IPS-15b (cell line): ENCODE measurements around the gene RPL38.

Experiments
- H3K27me3 ChIP-seq: one replicate; pipeline ENCODE4 v1.6.1; 2013; ENCODE audit warnings: low read length; ENCODE audit not compliant: control insufficient read depth, insufficient read depth
- H3K36me3 ChIP-seq: one replicate; pipeline ENCODE4 v1.6.1; 2013; ENCODE audit warnings: low read length; ENCODE audit not compliant: control insufficient read depth, insufficient read depth
- H3K4me1 ChIP-seq: one replicate; pipeline ENCODE4 v1.6.1; 2013; ENCODE audit warnings: mild to moderate bottlenecking, low read length; ENCODE audit not compliant: control insufficient read depth, insufficient read depth
- H3K4me3 ChIP-seq: one replicate; pipeline ENCODE4 v1.5.1; 2013; ENCODE audit warnings: low read depth, low read length
- H3K9ac ChIP-seq: one replicate; pipeline ENCODE4 v1.6.1; 2013; ENCODE audit warnings: low read depth, mild to moderate bottlenecking, low read length
- H3K9me3 ChIP-seq: one replicate; pipeline ENCODE4 v1.6.1; 2013; ENCODE audit warnings: mild to moderate bottlenecking, low read length; ENCODE audit not compliant: control insufficient read depth, insufficient read depth

The RPL38 gene

DNA sequence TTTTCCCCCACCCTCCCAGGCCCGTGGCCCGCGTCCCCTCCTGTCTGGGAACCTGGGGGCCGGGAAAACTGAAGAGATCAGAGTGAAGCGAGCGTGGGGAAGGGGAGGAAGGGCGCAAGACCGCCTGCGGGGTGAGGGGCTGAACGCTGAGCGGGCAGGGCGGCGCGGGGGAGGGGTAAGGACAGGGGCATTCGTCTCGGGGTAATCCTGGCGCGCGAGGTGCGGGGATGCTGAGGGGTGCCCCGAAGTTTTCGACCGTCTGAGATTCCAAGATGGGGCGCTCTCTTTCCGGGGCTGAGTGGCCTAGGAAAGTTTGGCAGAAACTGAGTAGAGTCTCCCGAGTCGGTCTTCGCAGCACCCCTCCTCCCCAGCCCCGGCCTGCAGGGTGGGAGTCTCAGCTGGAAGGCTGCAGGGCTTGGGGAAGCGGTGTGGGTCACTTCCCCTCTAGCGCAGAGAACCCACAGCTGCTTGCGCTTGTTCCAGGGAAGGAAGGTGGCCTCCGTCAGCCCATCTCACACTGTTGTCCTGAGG is 10.4 kb downstream of the RPL38 start:
- H3K36me3 ChIP-seq: peaks cover 12% of the 10 kb centered on the region

DNA sequence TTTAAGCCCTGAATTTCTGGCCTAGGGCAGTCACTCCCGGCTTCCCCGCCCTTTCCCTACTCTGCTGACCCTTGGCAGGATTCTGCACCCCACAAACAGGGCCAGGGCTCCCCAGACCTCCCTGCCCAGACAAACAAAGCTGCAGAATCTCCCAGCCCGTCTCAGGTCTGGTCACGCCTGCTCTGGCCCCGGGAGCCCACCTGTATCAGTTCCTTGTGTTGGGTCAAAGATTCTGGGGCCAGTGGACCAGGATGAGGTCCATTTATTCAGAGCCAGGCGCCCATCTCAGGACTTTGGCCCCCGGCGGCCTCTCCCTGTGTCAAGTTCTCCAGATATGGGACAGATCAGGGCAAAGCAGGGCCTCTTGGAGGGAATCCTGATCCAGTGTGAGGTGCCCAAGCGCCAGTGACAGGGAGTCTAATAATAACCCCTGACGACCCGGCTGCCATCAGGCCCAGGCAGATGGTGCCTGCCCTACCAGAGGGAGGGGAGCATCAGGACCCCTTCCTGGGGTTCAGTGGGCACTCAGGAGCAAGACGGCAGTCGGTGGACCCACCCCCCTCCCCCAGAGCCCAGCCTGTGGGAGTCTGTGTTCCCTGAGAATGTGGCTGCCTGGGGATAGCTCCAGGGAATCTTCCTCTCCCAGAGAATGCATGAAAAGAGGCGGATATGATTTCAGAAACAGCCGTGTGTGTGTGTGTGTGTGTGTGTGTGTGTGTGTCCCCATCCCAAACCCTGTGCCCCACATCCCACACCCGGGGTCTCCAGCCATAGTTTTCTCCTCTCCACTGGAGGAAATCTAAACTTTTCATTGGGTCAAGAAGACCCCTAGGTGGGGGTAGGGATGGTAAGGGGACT is 11.2 kb downstream of the RPL38 start:
- H3K27me3 ChIP-seq: peaks cover 5% of the 10 kb centered on the region
- no peaks in the 10 kb centered on the region for H3K9me3 ChIP-seq
- H3K4me3 ChIP-seq: peak overlapping the region; percentile 65
- peaks cover 13% of the 10 kb centered on the region for H3K4me1 ChIP-seq
- H3K9ac ChIP-seq: no peak overlapping the region
- peaks cover 5% of the 10 kb centered on the region for H3K36me3 ChIP-seq

More for the DNA sequence above, 10.4 kb downstream of the RPL38 start:
- Histone ChIP-seq H3K9ac (no peak overlapping the region), H3K4me1 (peaks cover 13% of the 10 kb centered on the region), H3K27me3 (peaks cover 5% of the 10 kb centered on the region), H3K9me3 (no peaks in the 10 kb centered on the region), H3K4me3 (peak overlapping the region; percentile 65)

DNA sequence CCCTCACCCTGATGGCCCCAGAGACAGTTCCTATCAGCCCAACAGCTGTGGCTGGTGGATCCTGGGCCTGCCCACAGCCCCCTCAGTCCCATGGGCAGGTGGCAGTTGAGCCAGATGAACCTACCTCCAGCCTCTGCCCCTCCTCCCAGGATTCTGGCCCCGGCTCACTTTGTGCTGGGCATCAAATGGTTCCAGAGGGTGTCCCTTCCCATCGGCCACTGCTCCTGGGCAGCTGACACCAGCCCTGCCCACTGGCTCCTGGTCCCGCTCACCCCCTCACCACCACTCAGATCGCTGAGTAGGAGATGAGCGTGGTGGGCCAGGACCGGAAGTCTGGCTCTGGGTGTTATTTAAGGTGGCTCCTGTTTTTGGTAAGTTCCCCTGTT is 11.9 kb downstream of the RPL38 start:
- Histone ChIP-seq H3K9ac (no peak overlapping the region), H3K27me3 (peaks cover 5% of the 10 kb centered on the region)

DNA sequence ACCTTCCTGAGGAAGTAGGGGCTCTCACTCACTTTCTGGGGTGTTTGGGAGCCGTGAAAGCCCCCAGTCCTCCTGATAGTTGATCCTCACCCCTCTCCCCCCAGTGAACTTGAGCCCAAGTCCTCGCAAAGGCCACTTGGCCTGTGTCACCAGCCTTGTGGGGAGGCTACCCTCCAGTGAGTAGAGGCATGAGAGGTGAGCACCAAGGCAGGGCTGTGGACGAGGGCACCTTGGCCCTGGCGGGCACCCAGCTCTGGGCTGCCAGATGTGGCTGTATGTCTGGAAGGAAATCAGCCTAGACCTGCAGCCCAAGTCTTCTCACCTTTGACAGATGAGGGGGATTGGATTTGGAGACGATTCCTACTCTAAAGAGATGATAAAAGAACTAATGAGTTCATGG is 13.0 kb downstream of the RPL38 start:
- H3K4me3 ChIP-seq: no peak overlapping the region
- no peak overlapping the region for H3K9ac ChIP-seq
- H3K27me3 ChIP-seq: peaks cover 5% of the 10 kb centered on the region
- H3K36me3 ChIP-seq: no peaks in the 10 kb centered on the region
- peaks cover under 1% of the 10 kb centered on the region for H3K4me1 ChIP-seq
- no peaks in the 10 kb centered on the region for H3K9me3 ChIP-seq

More for the DNA sequence above, 11.9 kb downstream of the RPL38 start:
- no peaks in the 10 kb centered on the region for H3K9me3 ChIP-seq
- no peaks in the 10 kb centered on the region for H3K36me3 ChIP-seq
- no peak overlapping the region for H3K4me3 ChIP-seq
- H3K4me1 ChIP-seq: peaks cover 11% of the 10 kb centered on the region

DNA sequence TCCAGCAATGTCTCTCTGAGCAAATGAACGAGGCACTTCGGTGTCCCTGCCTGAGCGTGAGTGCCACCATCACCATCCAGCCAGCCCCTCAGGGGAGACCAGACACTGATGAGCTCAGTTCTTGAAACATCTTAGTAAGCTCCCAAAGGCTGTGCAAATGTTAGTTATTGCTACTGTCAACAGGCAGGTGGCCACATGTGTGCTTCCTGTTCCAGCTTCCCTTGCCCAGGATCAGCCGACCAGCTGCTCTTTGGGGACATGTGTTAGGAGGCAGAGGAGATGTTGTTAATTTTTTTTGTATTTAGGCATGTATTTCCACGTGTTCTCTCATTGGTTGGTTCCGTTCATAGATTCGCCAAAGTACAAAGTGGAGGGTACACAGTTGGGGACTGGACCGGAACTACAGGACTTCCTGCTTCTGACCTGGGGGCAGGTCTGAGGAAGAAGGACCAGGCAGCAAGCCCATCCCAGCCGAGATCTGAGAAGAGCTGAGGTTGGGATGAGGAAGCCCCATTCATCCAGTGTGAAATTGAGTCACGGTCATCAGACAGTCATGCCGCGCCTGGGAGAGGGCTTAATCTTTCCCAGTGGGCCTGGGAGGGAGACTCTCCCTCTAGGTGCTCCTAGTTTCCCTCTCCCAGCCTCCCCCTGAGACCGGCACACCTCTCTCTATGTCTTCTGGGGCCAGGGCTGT is 13.7 kb downstream of the RPL38 start:
- H3K36me3 ChIP-seq: no peaks in the 10 kb centered on the region
- no peak overlapping the region for H3K4me3 ChIP-seq
- H3K9ac ChIP-seq: no peak overlapping the region
- H3K9me3 ChIP-seq: no peaks in the 10 kb centered on the region
- H3K27me3 ChIP-seq: peaks cover 5% of the 10 kb centered on the region
- H3K4me1 ChIP-seq: no peaks in the 10 kb centered on the region

DNA sequence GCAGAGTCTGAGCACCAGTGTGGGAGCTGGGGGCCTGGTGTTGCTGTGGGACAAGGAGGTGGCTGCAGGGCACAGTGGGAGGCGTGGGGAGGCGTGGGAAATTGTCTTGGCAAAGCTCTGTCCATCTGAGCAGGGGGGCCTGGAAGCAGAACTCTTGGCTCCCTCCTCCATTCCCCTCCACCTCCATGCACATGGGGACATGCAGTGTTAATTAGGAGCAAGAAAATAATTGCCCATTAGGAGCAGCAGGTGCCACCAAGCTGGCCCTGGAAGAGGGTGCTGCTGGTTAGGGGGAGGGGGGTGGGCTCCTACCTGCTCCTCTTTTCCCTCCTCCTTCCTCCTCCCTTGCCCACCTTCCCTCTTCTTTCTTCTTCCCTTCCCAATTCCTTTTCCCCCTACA is 14.4 kb downstream of the RPL38 start:
- H3K36me3 ChIP-seq: no peaks in the 10 kb centered on the region
- peaks cover 5% of the 10 kb centered on the region for H3K27me3 ChIP-seq
- no peaks in the 10 kb centered on the region for H3K4me1 ChIP-seq
- H3K4me3 ChIP-seq: no peak overlapping the region
- H3K9ac ChIP-seq: no peak overlapping the region
- no peaks in the 10 kb centered on the region for H3K9me3 ChIP-seq

DNA sequence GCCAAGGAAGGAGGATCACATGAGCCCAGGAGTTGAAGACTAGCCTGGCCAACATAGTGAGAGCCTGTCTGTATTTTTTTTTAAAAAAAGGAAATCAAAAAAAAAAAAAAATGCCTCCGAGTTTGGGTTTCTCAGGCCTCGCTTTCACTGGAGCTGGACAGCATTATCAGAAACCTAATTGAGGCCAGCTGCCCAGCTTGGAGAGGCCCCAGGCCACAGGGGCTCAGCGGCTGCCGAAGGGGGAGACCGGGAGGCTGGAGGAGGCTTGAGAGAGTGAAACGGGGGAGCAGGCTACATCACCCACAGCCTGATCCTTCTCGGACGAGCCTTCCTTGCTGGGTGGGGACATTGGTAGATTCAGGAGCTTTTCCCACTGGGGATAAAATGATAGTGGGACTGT is 15.0 kb downstream of the RPL38 start:
- no peaks in the 10 kb centered on the region for H3K36me3 ChIP-seq
- no peaks in the 10 kb centered on the region for H3K4me1 ChIP-seq
- no peak overlapping the region for H3K9ac ChIP-seq
- H3K9me3 ChIP-seq: no peaks in the 10 kb centered on the region
- peaks cover 5% of the 10 kb centered on the region for H3K27me3 ChIP-seq
- no peak overlapping the region for H3K4me3 ChIP-seq

DNA sequence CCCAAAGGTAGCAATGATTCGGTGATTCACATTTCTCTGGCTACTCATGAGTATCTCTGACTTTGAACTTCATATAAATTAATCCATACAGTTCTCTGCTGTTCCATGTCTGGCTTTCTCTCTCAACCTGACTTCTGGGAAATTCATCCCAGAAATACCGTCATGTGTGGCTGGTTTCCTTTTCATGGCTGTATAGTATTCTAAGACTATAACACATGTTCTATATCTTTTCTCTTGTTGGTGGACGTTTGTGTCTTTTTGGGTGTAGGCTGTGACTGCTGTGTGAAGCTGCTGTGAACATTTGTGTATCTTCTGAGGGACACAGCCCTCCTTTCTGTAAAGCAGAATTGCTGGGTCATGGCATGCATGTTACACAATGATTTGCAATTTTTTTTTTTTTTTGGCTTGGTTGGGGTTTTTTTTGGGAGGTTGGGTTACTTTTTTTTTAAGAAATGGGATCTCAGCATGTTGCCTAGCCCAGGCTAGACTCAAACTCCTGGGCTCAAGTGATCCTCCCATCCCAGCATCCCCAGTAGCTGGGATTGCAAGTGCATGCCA is 16.2 kb downstream of the RPL38 start:
- no peaks in the 10 kb centered on the region for H3K4me1 ChIP-seq
- H3K27me3 ChIP-seq: no peaks in the 10 kb centered on the region
- no peaks in the 10 kb centered on the region for H3K9me3 ChIP-seq
- no peak overlapping the region for H3K9ac ChIP-seq
- no peak overlapping the region for H3K4me3 ChIP-seq
- H3K36me3 ChIP-seq: peaks cover 7% of the 10 kb centered on the region

DNA sequence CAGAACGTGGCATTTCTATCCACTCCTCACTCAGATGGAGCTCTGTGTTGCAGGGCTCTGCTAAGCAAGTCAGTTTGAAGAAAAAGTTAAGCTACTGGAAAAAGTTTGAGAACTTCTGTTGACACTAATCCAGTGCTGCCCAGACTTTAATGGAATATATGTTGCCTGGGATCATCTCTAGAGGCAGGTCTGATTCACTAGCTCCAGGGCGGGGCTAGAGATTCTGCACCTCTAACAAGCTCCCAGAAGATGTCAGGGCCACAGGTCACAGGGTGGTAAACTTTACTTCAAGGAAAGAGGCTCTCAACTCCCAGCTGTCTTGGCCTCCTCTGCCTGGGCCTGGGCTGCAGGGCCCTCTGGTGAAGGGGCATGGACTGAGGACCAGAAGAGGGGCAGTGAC is 16.7 kb downstream of the RPL38 start:
- Histone ChIP-seq H3K9ac (no peak overlapping the region), H3K36me3 (peaks cover 7% of the 10 kb centered on the region), H3K27me3 (no peaks in the 10 kb centered on the region), H3K4me3 (no peak overlapping the region), H3K9me3 (no peaks in the 10 kb centered on the region), H3K4me1 (no peaks in the 10 kb centered on the region)

DNA sequence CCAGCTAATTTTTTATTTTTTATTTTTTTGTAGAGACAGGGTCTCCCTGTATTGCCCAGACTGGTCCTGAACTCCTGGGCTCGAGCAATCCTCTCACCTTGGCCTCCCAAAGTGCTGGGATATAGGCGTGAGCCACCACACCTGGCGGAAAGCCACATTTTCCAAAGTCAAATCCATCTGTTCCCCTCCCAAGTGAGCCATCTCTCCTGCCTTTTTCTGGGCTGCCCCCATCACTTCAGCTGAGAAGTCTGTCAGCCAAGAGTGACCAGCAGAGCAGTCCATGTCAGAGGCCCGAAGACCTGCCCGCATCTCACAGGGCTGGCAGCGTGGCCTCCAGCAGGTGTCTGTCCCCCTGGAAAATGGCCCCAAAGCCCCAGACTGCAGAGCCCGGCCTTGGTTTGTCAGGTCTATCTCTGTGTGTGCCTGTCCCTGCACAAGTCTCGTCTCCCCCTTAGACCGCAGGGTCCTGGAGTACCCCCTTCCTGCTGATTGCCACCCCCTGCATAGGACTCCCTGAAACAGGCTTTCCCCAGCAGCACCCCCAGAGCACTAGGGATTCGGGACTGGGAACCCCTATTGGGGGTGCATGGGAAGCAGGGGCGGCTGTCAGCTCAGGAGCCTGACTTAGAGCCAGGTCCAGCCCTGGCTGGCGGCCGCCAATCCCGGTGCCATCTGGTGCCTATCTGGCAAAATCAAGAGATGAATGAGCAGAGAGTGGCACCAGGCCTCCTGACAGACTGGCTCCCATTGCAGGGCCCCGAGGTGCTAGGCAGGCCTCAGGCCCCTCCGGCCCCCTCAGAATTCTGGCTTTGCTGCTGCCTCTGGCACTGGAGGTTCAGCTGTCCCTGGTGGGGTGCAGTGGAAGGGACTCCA is 17.7 kb downstream of the RPL38 start:
- no peak overlapping the region for H3K9ac ChIP-seq

DNA sequence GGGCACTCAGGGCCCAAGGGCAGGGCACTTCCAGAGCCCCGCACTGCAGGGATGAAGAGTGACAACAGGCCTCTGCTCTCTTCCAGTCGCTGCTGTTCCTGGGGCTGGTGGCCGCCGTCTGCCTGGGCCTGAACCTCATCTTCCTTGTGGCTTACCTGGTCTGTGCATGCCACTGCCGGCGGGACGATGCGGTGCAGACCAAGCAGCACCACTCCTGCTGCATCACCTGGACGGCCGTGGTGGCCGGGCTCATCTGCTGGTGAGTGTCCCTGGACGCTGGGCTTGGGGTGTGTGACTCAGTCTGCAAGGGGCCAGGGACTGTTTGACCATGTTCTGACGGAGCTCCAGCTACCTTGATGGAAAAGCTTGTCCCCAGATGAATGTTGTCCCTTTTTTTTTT is 18.9 kb downstream of the RPL38 start:
- H3K9me3 ChIP-seq: no peaks in the 10 kb centered on the region
- no peaks in the 10 kb centered on the region for H3K4me1 ChIP-seq
- H3K4me3 ChIP-seq: no peak overlapping the region
- H3K36me3 ChIP-seq: peaks cover 12% of the 10 kb centered on the region
- H3K9ac ChIP-seq: no peak overlapping the region
- no peaks in the 10 kb centered on the region for H3K27me3 ChIP-seq

More for the DNA sequence above, 17.7 kb downstream of the RPL38 start:
- H3K4me3 ChIP-seq: no peak overlapping the region
- H3K27me3 ChIP-seq: no peaks in the 10 kb centered on the region
- H3K4me1 ChIP-seq: no peaks in the 10 kb centered on the region
- peaks cover 12% of the 10 kb centered on the region for H3K36me3 ChIP-seq
- H3K9me3 ChIP-seq: no peaks in the 10 kb centered on the region
